Cardiac fibroblast (primary cell): ENCODE measurements around the gene GSTA5.

Experiments
- DNase-seq, 2 donors: peaks; one replicate each; pipeline versions ENCODE4 v3.0.0 to v3.0.0-alpha.2; 2010; ENCODE audit warnings: low read depth in 2 of 2
- H3K4me3 ChIP-seq, 2 donors: replicated peaks in 1 of 2; 1 replicate in 1 of 2; 2 replicates in 1 of 2; pipeline ENCODE4 v1.5.1; 2011; ENCODE audit warnings: low read depth in 2 of 2, low read length in 2 of 2, mild to moderate bottlenecking in 2 of 2, moderate library complexity in 1 of 2
- CTCF ChIP-seq: IDR thresholded peaks from one replicate; pipeline ENCODE4 v1.5.1; 2011; ENCODE audit warnings: low read depth, mild to moderate bottlenecking, low read length, inconsistent platforms

GSTA5 gene

DNA sequence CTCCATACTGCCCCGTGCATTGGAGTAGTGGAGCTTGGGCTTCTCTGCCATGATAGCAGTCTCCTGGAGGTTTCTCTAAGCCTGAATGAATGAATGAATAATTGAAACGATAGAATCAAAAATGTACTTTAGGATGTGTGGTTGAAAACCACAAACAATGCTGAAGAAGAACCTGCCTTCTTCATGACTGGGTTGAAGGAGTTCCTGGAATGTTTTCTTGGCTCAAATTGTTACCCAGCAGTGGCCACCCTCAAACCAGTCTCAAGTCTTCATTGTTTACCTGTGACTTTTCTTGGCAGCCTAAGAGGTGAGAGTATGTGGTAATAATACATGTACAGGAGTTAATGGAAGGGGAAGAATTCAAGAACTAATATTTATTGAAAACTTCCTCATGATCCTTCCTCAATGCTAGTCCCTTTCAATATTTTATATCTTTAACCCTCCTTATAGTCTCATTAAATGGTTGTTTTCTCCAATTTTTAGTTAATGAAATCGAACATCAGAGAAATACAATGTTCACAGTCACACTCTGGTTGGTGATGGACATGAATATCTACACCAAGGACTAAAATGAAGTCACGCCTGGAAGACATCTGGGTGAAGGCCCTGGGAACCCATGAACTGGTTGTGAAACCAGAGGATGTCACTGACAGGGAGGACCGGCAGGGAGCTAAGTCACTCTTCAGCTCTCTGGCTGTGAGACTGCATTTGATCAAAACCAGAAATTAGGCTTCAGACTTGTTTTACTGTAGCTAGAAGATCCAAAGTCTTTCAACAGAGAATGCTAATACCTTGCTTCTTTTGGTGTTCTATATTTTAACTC lies at the start of gene GSTA5:
Gene GSTA5, minus strand, starts transcription at position 51 of the 823 bp plus-strand sequence.
- DNase-seq, result no peak
- H3K4me3 ChIP-seq, result no peak within 1 kb of the TSS

GRCh38 chr6:52890018-52890417 lies 49.4 kb upstream of the GSTA5 start:
- TF ChIP-seq CTCF, result no peak
- H3K4me3 ChIP-seq, result no peak overlapping the region
- no peak for DNase-seq

More for the DNA sequence above, at the start of gene GSTA5:
- no peak for TF ChIP-seq CTCF

GRCh38 chr6:52887910-52888524 lies 47.4 kb upstream of the GSTA5 start:
- H3K4me3 ChIP-seq, result no peak overlapping the region
- no peak for DNase-seq
- no peak for TF ChIP-seq CTCF

DNA sequence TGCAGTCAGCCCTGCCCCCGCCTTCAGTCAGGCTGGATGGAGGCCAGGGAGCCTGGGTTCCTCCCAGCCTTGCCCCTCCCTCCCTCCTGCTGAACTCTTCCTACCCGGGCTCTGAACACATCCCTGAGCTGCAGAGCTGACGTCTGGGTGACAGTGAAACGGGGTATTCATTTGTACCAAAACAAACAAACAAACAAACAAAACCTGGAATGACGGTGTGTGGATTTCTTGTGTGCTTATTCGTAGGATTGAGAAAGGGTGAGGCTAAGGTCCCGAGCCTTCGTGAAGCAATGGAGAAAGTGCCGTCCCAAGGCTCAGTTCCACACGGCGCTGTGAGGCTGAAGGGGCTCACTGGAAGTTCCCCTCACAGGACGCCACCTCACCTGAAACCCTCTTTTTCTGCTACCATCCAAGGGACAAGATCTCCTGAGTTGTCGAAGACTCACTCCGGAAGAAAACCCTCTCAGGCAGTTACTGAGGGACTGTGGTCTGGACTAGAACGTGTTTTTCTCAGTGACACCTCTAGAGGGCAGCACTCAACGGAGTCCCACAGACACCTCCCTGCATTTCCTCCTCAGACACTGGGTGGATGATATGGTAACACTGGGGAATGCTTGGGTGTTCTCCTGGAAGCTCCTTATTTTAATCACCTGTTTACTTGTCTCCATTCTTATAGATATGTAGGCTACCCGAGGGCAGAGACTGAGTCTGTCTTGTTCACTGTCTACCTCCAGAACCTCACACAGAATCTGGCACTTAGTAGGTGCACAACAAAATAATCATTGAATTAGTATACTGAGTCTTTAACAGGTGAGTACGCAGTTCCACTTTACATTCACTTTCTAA lies 41.6 kb upstream of the GSTA5 start:
- DNase-seq, result peak; percentile 76 to 79
- peak overlapping the region; percentile 49 to 53 for H3K4me3 ChIP-seq
- peak; percentile 74 for TF ChIP-seq CTCF

DNA sequence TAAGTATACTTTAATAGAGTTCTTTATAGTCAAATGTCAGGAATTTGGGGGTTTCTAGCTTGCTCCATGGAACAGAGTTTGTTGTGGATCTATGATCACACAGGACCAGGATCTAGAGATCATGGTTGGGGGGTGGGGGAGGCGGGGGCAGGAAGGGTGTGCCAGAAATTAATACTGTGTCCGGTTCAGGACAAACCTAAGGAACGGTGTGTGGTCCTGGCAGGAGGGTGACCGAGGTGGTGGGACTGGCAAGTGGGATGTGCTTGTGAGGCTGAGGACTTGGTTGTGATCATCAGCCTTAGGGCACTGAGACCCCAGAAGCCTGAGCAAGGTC lies 41.0 kb upstream of the GSTA5 start:
- DNase-seq, result no peak
- H3K4me3 ChIP-seq, result no peak overlapping the region
- no peak for TF ChIP-seq CTCF

DNA sequence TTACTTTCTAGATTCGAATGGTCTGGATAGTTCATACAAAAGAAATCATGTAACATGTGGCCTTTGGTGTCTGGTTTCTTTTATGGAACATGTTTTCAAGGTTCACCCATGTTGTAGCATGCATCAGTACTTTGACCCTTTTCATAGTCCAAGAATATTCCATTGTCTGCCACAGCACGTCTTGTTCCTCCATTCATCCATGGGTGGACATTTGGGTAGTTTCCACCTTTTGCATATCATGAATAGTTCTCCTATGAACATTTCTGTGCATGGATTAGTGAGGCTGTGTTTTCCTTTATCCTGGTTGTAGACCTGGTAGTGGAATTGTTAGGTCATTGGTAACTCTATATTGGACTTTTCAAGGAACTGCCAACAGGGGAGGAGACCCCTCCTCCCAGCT lies 37.2 kb upstream of the GSTA5 start:
- peak in 1 of 2 donors; percentile 5 for DNase-seq
- no peak for TF ChIP-seq CTCF
- H3K4me3 ChIP-seq, result no peak overlapping the region
